IMR-90 (cell line): ENCODE measurements around the gene PDS5B. TPM values are rescaled to one million over a fixed set of nuclear protein-coding genes. Genes with fewer than 3 reads are reported as not detected.

Experiments used
- ATAC-seq: fragments of 200-7000 bp; cut with Tn5 transposase; 2 replicates; pipeline ENCODE4 v1.9.1; 2020; ENCODE audit warnings: low read depth, mild to moderate bottlenecking, moderate library complexity
- BruUV-seq: library from RNA; stranded (reverse); fragments of 400-500 nt; replicated peaks from 2 replicates; lab custom pipeline; 2021; lab: Mats Ljungman, UMichigan
- CTCF ChIA-PET: fragments of 300-600 bp; formaldehyde crosslinking; extraction: SDS; loops from one replicate; lab custom pipeline; 2021; ENCODE audit warnings: antibody characterized with exemption; lab: Yijun Ruan, JAX
- POLR2A ChIA-PET: fragments of 300-600 bp; sonication (Branson Sonifier 250); formaldehyde crosslinking; loops from one replicate; lab custom pipeline; 2022; ENCODE audit warnings: antibody characterized with exemption; ENCODE audit not compliant: unreplicated experiment; lab: Charles Lee
- DNase-seq: peaks from one replicate; pipeline ENCODE4 v3.0.0; 2013
- H2AFZ ChIP-seq: replicated peaks from 2 replicates; pipeline ENCODE3; 2013; ENCODE audit warnings: low read length, mild to moderate bottlenecking; ENCODE audit not compliant: poor library complexity
- H2AK5ac ChIP-seq: 2 replicates; pipeline ENCODE4 v1.6.1; 2013; ENCODE audit warnings: low read depth, low read length, inconsistent platforms
- H2AK9ac ChIP-seq: replicated peaks from 2 replicates; pipeline ENCODE3; 2013; ENCODE audit warnings: mild to moderate bottlenecking, low read depth, low read length, moderate library complexity; ENCODE audit not compliant: poor library complexity
- H2BK120ac ChIP-seq: 2 replicates; pipeline ENCODE4 v1.6.1; 2013; ENCODE audit warnings: low read depth, low read length, inconsistent platforms
- H2BK15ac ChIP-seq: 3 replicates; pipeline ENCODE4 v1.6.1; 2013; ENCODE audit warnings: low read depth, low read length, inconsistent platforms
- H2BK20ac ChIP-seq: 2 replicates; pipeline ENCODE4 v1.6.1; 2013; ENCODE audit warnings: low read depth, mild to moderate bottlenecking, inconsistent platforms, low read length, moderate library complexity
- H2BK5ac ChIP-seq: 2 replicates; pipeline ENCODE4 v1.6.1; 2013; ENCODE audit warnings: mild to moderate bottlenecking, low read depth, low read length, inconsistent platforms; ENCODE audit not compliant: poor library complexity, severe bottlenecking
- H3K14ac ChIP-seq: replicated peaks from 2 replicates; pipeline ENCODE4 v1.6.1; 2013; ENCODE audit warnings: low read depth, low read length, inconsistent platforms
- H3K18ac ChIP-seq: 2 replicates; pipeline ENCODE4 v1.6.1; 2013; ENCODE audit warnings: low read depth, low read length, control low read depth
- H3K23ac ChIP-seq: 2 replicates; pipeline ENCODE4 v1.6.1; 2013; ENCODE audit warnings: low read depth, low read length, inconsistent platforms
- H3K27ac ChIP-seq: 2 replicates; pipeline ENCODE4 v1.5.1; 2013; ENCODE audit warnings: mild to moderate bottlenecking, control low read depth, low read length; ENCODE audit not compliant: insufficient read depth
- H3K27me3 ChIP-seq: 2 replicates; pipeline ENCODE4 v1.6.1; 2013; ENCODE audit warnings: low read length; ENCODE audit not compliant: control insufficient read depth, insufficient read depth
- H3K36me3 ChIP-seq: 2 replicates; pipeline ENCODE4 v1.6.1; 2013; ENCODE audit warnings: low read length, mixed read lengths; ENCODE audit not compliant: control insufficient read depth, insufficient read depth
- H3K4ac ChIP-seq: 2 replicates; pipeline ENCODE4 v1.6.1; 2013; ENCODE audit warnings: low read depth, low read length, inconsistent platforms
- H3K4me1 ChIP-seq: 2 replicates; pipeline ENCODE4 v1.6.1; 2013; ENCODE audit warnings: low read length, mixed read lengths; ENCODE audit not compliant: control insufficient read depth, insufficient read depth
- H3K4me2 ChIP-seq: 2 replicates; pipeline ENCODE4 v1.6.1; 2013; ENCODE audit warnings: low read depth, mild to moderate bottlenecking, control low read depth, low read length, moderate library complexity
- H3K4me3 ChIP-seq: 2 replicates; pipeline ENCODE4 v1.5.1; 2013; ENCODE audit warnings: low read depth, mild to moderate bottlenecking, control low read depth, low read length, moderate library complexity; ENCODE audit not compliant: insufficient read depth
- H3K56ac ChIP-seq: 2 replicates; pipeline ENCODE4 v1.6.1; 2013; ENCODE audit warnings: low read length, inconsistent platforms; ENCODE audit not compliant: insufficient read depth; ENCODE audit errors: extremely low read depth
- H3K79me1 ChIP-seq, 2 experiments: 2 replicates each; pipeline ENCODE4 v1.6.1; 2013; ENCODE audit warnings: low read length in 2 of 2, inconsistent platforms in 1 of 2, low read depth in 1 of 2
- H3K9ac ChIP-seq: 2 replicates; pipeline ENCODE4 v1.6.1; 2013; ENCODE audit warnings: low read depth, low read length, control low read depth
- H3K9me1 ChIP-seq: 2 replicates; pipeline ENCODE4 v1.6.1; 2013; ENCODE audit warnings: low read length, inconsistent platforms; ENCODE audit not compliant: insufficient read depth
- H3K9me3 ChIP-seq: 2 replicates; pipeline ENCODE4 v1.6.1; 2013; ENCODE audit warnings: low read length; ENCODE audit not compliant: control insufficient read depth, insufficient read depth
- H4K20me1 ChIP-seq: 2 replicates; pipeline ENCODE4 v1.6.1; 2013; ENCODE audit warnings: low read length, inconsistent platforms; ENCODE audit not compliant: insufficient read depth
- H4K5ac ChIP-seq: 2 replicates; pipeline ENCODE4 v1.6.1; 2013; ENCODE audit warnings: mild to moderate bottlenecking, low read depth, low read length, control low read depth
- H4K8ac ChIP-seq, 2 experiments: 2 replicates each; pipeline ENCODE4 v1.6.1; 2013; ENCODE audit warnings: low read depth in 2 of 2, low read length in 2 of 2, control low read depth in 1 of 2, inconsistent platforms in 1 of 2
- H4K91ac ChIP-seq: 2 replicates; pipeline ENCODE4 v1.6.1; 2013; ENCODE audit warnings: low read depth, low read length, inconsistent platforms; ENCODE audit not compliant: insufficient read depth
- BHLHE40 ChIP-seq: fragments of 150-350 bp; IDR thresholded peaks from 2 replicates; pipeline ENCODE4 v1.6.1; 2016; ENCODE audit warnings: mild to moderate bottlenecking, low read depth, low read length
- CEBPB ChIP-seq: IDR thresholded peaks from 2 replicates; pipeline ENCODE4 v1.6.1; 2012; ENCODE audit warnings: low read depth, low read length, improper control_type of control experiment
- CHD1 ChIP-seq: IDR thresholded peaks from 2 replicates; pipeline ENCODE4 v1.6.1; 2012; ENCODE audit warnings: low read depth, low read length, improper control_type of control experiment
- CTCF ChIP-seq: conservative IDR thresholded peaks from 2 replicates; pipeline ENCODE4 v1.5.1; 2012; ENCODE audit warnings: mild to moderate bottlenecking, low read depth, low read length, improper control_type of control experiment
- ELK1 ChIP-seq: fragments of 150-350 bp; IDR thresholded peaks from 2 replicates; pipeline ENCODE4 v1.6.1; 2016; ENCODE audit warnings: low read depth, mild to moderate bottlenecking, low read length, moderate library complexity, borderline replicate concordance
- FOS ChIP-seq: fragments of 150-350 bp; IDR thresholded peaks from 2 replicates; pipeline ENCODE4 v1.6.1; 2016; ENCODE audit warnings: low read depth, low read length
- MAFK ChIP-seq: IDR thresholded peaks from 2 replicates; pipeline ENCODE4 v1.6.1; 2012; ENCODE audit warnings: low read depth, low read length, improper control_type of control experiment
- MAZ ChIP-seq: IDR thresholded peaks from 2 replicates; pipeline ENCODE4 v1.6.1; 2012; ENCODE audit warnings: low read depth, mild to moderate bottlenecking, low read length, improper control_type of control experiment, moderate library complexity, borderline replicate concordance
- MXI1 ChIP-seq: IDR thresholded peaks from 2 replicates; pipeline ENCODE4 v1.6.1; 2012; ENCODE audit warnings: low read depth, mild to moderate bottlenecking, low read length, moderate library complexity, borderline replicate concordance
- NFE2L2 ChIP-seq: fragments of 150-350 bp; IDR thresholded peaks from 2 replicates; pipeline ENCODE4 v1.6.1; 2016; ENCODE audit warnings: low read depth, mild to moderate bottlenecking, low read length
- POLR2A ChIP-seq: IDR thresholded peaks from 2 replicates; pipeline ENCODE4 v1.6.1; 2012; ENCODE audit warnings: mild to moderate bottlenecking, low read depth, low read length
- RAD21 ChIP-seq: IDR thresholded peaks from 2 replicates; pipeline ENCODE4 v1.6.1; 2012; ENCODE audit warnings: low read length, improper control_type of control experiment
- RCOR1 ChIP-seq: IDR thresholded peaks from 2 replicates; pipeline ENCODE4 v1.6.1; 2012; ENCODE audit warnings: mild to moderate bottlenecking, low read length, improper control_type of control experiment; ENCODE audit not compliant: insufficient replicate concordance
- RFX5 ChIP-seq: IDR thresholded peaks from 2 replicates; pipeline ENCODE4 v1.8.0; 2012; ENCODE audit warnings: low read depth, mild to moderate bottlenecking, low read length, moderate library complexity
- SMC3 ChIP-seq: fragments of 150-350 bp; IDR thresholded peaks from 2 replicates; pipeline ENCODE4 v1.6.1; 2016; ENCODE audit warnings: low read depth, mild to moderate bottlenecking, antibody characterized with exemption, low read length, moderate library complexity
- USF2 ChIP-seq: fragments of 150-350 bp; IDR thresholded peaks from 2 replicates; pipeline ENCODE4 v1.6.1; 2017; ENCODE audit warnings: mild to moderate bottlenecking, antibody characterized with exemption, low read length, low read depth
- WGBS, 2 experiments: methylation state at CpG; one replicate each; pipeline versions ENCODE4 v1.1.5 to v1.1.7; 2013; ENCODE audit warnings: missing lambda C conversion rate in 2 of 2; ENCODE audit not compliant: insufficient read length in 1 of 2; ENCODE audit errors: extremely low coverage in 2 of 2; 5-methylcytosine and 5-hydroxymethylcytosine counted together
- dilution Hi-C: fragments of 300-500 bp; cut with HindIII; formaldehyde crosslinking; loops from one replicate; pipeline ENCODE4 v1.14.3; 2018; ENCODE audit warnings: low sequenced_read_pairs; ENCODE audit not compliant: unreplicated experiment
- in situ Hi-C: fragments of 300-500 bp; cut with MboI; formaldehyde crosslinking; loops from 3 replicates; pipeline ENCODE4 v1.14.3; 2019; ENCODE audit warnings: low sequenced_read_pairs, inconsistent platforms, mixed read lengths
- intact Hi-C: fragments of 100-400 bp; cut with micrococcal nuclease; formaldehyde crosslinking; loops from 2 replicates; pipeline ENCODE4 v1.10.0; 2022
- polyA plus RNA-seq, 3 experiments: library from polyadenylated mRNA; depleted of rRNA; stranded (reverse); fragments of >200 nt; gene quantifications; 2 replicates each; pipeline ENCODE4 v1.2.3, GENCODE V29; 2012; ENCODE audit warnings: low replicate concordance in 1 of 3
- total RNA-seq: library from RNA; depleted of rRNA; stranded (reverse); fragments of >200 nt; gene quantifications from 2 replicates; pipeline ENCODE4 v1.2.3, GENCODE V29; 2012

Gene PDS5B
- total and polyA plus RNA-seq, 2 of the 4 experiments (the other 2 are of a cell fraction) = 6.2 to 20.1 TPM

- no peak for DNase-seq
Observed at GRCh38 chr13:32682740-32683139, 96.5 kb downstream of the PDS5B start.

More at GRCh38 chr13:32682740-32683139, 96.5 kb downstream of the PDS5B start:
- Histone ChIP-seq H3K23ac (no peak overlapping the region), H4K5ac (no peak overlapping the region), H2BK20ac (no peak overlapping the region), H3K27ac (no peak overlapping the region), H4K20me1 (no peaks in the 10 kb centered on the region), H3K4me1 (no peaks in the 10 kb centered on the region), H3K18ac (no peak overlapping the region), H2BK15ac (no peak overlapping the region), H3K4me2 (no peak overlapping the region), H3K27me3 (no peaks in the 10 kb centered on the region), H3K9me3 (no peaks in the 10 kb centered on the region), H3K4me3 (no peak overlapping the region), H2AFZ (no peak overlapping the region), H4K91ac (no peak overlapping the region), H2AK5ac (no peak overlapping the region), H3K9me1 (no peaks in the 10 kb centered on the region), H2AK9ac (no peak overlapping the region), H3K14ac (no peak overlapping the region), H2BK120ac (no peak overlapping the region), H3K36me3 (peaks cover 10% of the 10 kb centered on the region), H4K8ac (no peak overlapping the region), H2BK5ac (no peak overlapping the region), H3K4ac (no peak overlapping the region), H3K79me1 (peaks cover 0 to 4% of the 10 kb centered on the region in 2 experiments; a peak in 2 of 4 replicates), H3K9ac (no peak overlapping the region), H3K56ac (no peak overlapping the region)
- WGBS, 2 experiments = 100% methylated on average over 1 of the region's 6 CpGs; no CpG with 5 or more reads in 1 of the 2 experiments
- BruUV-seq = no TSS peak
- no peak for ATAC-seq
- ChIA-PET CTCF (no interaction called here), POLR2A (interaction anchor here (0.6 kb wide), 1 partner anchor 10 kb away, joined by 13 read pairs; no protein-coding TSS in a partner anchor)
- in situ Hi-C loops = no loop called here
- intact Hi-C loops = no loop called here
- TF ChIP-seq FOS (no peak), SMC3 (no peak), RFX5 (no peak), RAD21 (no peak), CHD1 (no peak), CTCF (no peak), CEBPB (no peak), MAZ (no peak), USF2 (no peak), MAFK (no peak), POLR2A (no peak), NFE2L2 (no peak), BHLHE40 (no peak), ELK1 (no peak), RCOR1 (no peak), MXI1 (no peak)
- dilution Hi-C loops = no loop called here
